Measurements from ENCODE around the gene HIGD2B.
"Not testable (repeated sequence)": the region's sequence is repeated elsewhere in the genome, so short reads cannot be mapped to it uniquely, and the experiment has no call there.

The HIGD2B gene

GRCh38 chr15:72685925-72686794 is at the start of gene HIGD2B, which contains the start of gene BBS4:
Gene HIGD2B, minus strand, starts transcription at chr15:72686182. Its CDS starts 9,808 bp downstream, at chr15:72676374.
Gene BBS4, plus strand, starts transcription at chr15:72686207. Its CDS starts 21 bp downstream, at chr15:72686228.
- H3K9me3 ChIP-seq (ENCODE audit: control insufficient read depth, insufficient read depth, low read length), result no peaks in the 10 kb centered on the region
- peak within 1 kb of the TSS; percentile 98 for H3K9ac ChIP-seq (ENCODE audit: low read depth, low read length)
- H3K4me1 ChIP-seq (ENCODE audit: insufficient read depth, low read length), result no peaks in the 10 kb centered on the region
- no peaks in the 10 kb centered on the region for H3K36me3 ChIP-seq (ENCODE audit: insufficient read depth, low read length)

- no peaks in the 10 kb centered on the region for H3K4me1 ChIP-seq (ENCODE audit: insufficient read depth, low read length)
- H3K9me3 ChIP-seq (ENCODE audit: control insufficient read depth, insufficient read depth, low read length), result no peaks in the 10 kb centered on the region
- no peak overlapping the region for H3K9ac ChIP-seq (ENCODE audit: low read depth, low read length)
- H3K36me3 ChIP-seq (ENCODE audit: insufficient read depth, low read length), result peaks cover 25% of the 10 kb centered on the region
Observed at GRCh38 chr15:72735111-72735510, 49.1 kb upstream of the HIGD2B start.

- Histone ChIP-seq H3K9ac (ENCODE audit: low read depth, low read length) (no peak overlapping the region), H3K9me3 (ENCODE audit: control insufficient read depth, insufficient read depth, low read length) (no peaks in the 10 kb centered on the region), H3K36me3 (ENCODE audit: insufficient read depth, low read length) (peaks cover 24% of the 10 kb centered on the region), H3K4me1 (ENCODE audit: insufficient read depth, low read length) (no peaks in the 10 kb centered on the region)
Observed at GRCh38 chr15:72733941-72734738, 48.2 kb upstream of the HIGD2B start.

- Histone ChIP-seq H3K4me1 (ENCODE audit: insufficient read depth, low read length) (no peaks in the 10 kb centered on the region), H3K9ac (ENCODE audit: low read depth, low read length) (no peak overlapping the region), H3K9me3 (ENCODE audit: control insufficient read depth, insufficient read depth, low read length) (no peaks in the 10 kb centered on the region), H3K36me3 (ENCODE audit: insufficient read depth, low read length) (peaks cover 14% of the 10 kb centered on the region)
Observed at GRCh38 chr15:72732516-72732915, 46.5 kb upstream of the HIGD2B start.

- Histone ChIP-seq H3K36me3 (ENCODE audit: insufficient read depth, low read length) (peaks cover 11% of the 10 kb centered on the region), H3K9me3 (ENCODE audit: control insufficient read depth, insufficient read depth, low read length) (no peaks in the 10 kb centered on the region), H3K9ac (ENCODE audit: low read depth, low read length) (no peak overlapping the region), H3K4me1 (ENCODE audit: insufficient read depth, low read length) (no peaks in the 10 kb centered on the region)
Observed at GRCh38 chr15:72732086-72732485, 46.1 kb upstream of the HIGD2B start.

GRCh38 chr15:72728821-72729220 is 42.8 kb upstream of the HIGD2B start:
- Histone ChIP-seq H3K9me3 (ENCODE audit: control insufficient read depth, insufficient read depth, low read length) (no peaks in the 10 kb centered on the region), H3K36me3 (ENCODE audit: insufficient read depth, low read length) (no peaks in the 10 kb centered on the region; the same call in 1 of the 2 replicates)

GRCh38 chr15:72728249-72728648 is 42.3 kb upstream of the HIGD2B start:
- not testable (repeated sequence) for H3K9ac ChIP-seq (ENCODE audit: low read depth, low read length); H3K4me1 ChIP-seq (ENCODE audit: insufficient read depth, low read length); H3K9me3 ChIP-seq (ENCODE audit: control insufficient read depth, insufficient read depth, low read length); H3K36me3 ChIP-seq (ENCODE audit: insufficient read depth, low read length)

More at GRCh38 chr15:72728821-72729220, 42.8 kb upstream of the HIGD2B start:
- H3K4me1 ChIP-seq (ENCODE audit: insufficient read depth, low read length), result no peaks in the 10 kb centered on the region
- H3K9ac ChIP-seq (ENCODE audit: low read depth, low read length), result no peak overlapping the region

GRCh38 chr15:72727154-72727553 is 41.2 kb upstream of the HIGD2B start:
- H3K36me3 ChIP-seq (ENCODE audit: insufficient read depth, low read length), result no peaks in the 10 kb centered on the region; the same call in 1 of the 2 replicates
- H3K9me3 ChIP-seq (ENCODE audit: control insufficient read depth, insufficient read depth, low read length), result no peaks in the 10 kb centered on the region
- no peak overlapping the region for H3K9ac ChIP-seq (ENCODE audit: low read depth, low read length)
- H3K4me1 ChIP-seq (ENCODE audit: insufficient read depth, low read length), result no peaks in the 10 kb centered on the region

GRCh38 chr15:72725851-72726250 is 39.9 kb upstream of the HIGD2B start:
- not testable (repeated sequence) for H3K9ac ChIP-seq (ENCODE audit: low read depth, low read length); H3K9me3 ChIP-seq (ENCODE audit: control insufficient read depth, insufficient read depth, low read length); H3K36me3 ChIP-seq (ENCODE audit: insufficient read depth, low read length); H3K4me1 ChIP-seq (ENCODE audit: insufficient read depth, low read length)

- no peaks in the 10 kb centered on the region for H3K4me1 ChIP-seq (ENCODE audit: insufficient read depth, low read length)
- H3K9me3 ChIP-seq (ENCODE audit: control insufficient read depth, insufficient read depth, low read length), result no peaks in the 10 kb centered on the region
- H3K9ac ChIP-seq (ENCODE audit: low read depth, low read length), result no peak overlapping the region
- no peaks in the 10 kb centered on the region; the same call in 1 of the 2 replicates for H3K36me3 ChIP-seq (ENCODE audit: insufficient read depth, low read length)
Observed at GRCh38 chr15:72725446-72725845, 39.5 kb upstream of the HIGD2B start.

GRCh38 chr15:72724028-72724427 is 38.0 kb upstream of the HIGD2B start:
- Histone ChIP-seq H3K9ac (ENCODE audit: low read depth, low read length) (no peak overlapping the region), H3K9me3 (ENCODE audit: control insufficient read depth, insufficient read depth, low read length) (no peaks in the 10 kb centered on the region), H3K4me1 (ENCODE audit: insufficient read depth, low read length) (no peaks in the 10 kb centered on the region), H3K36me3 (ENCODE audit: insufficient read depth, low read length) (no peaks in the 10 kb centered on the region; the same call in 1 of the 2 replicates)

GRCh38 chr15:72722071-72722696 is 36.2 kb upstream of the HIGD2B start:
- Histone ChIP-seq H3K36me3 (ENCODE audit: insufficient read depth, low read length) (no peaks in the 10 kb centered on the region; the same call in 1 of the 2 replicates), H3K9me3 (ENCODE audit: control insufficient read depth, insufficient read depth, low read length) (no peaks in the 10 kb centered on the region), H3K9ac (ENCODE audit: low read depth, low read length) (no peak overlapping the region), H3K4me1 (ENCODE audit: insufficient read depth, low read length) (no peaks in the 10 kb centered on the region)

GRCh38 chr15:72708551-72709303 is 22.7 kb upstream of the HIGD2B start:
- H3K9me3 ChIP-seq (ENCODE audit: control insufficient read depth, insufficient read depth, low read length); H3K4me1 ChIP-seq (ENCODE audit: insufficient read depth, low read length); H3K9ac ChIP-seq (ENCODE audit: low read depth, low read length); H3K36me3 ChIP-seq (ENCODE audit: insufficient read depth, low read length): not testable (repeated sequence)

- no peak overlapping the region for H3K9ac ChIP-seq (ENCODE audit: low read depth, low read length)
- no peaks in the 10 kb centered on the region for H3K9me3 ChIP-seq (ENCODE audit: control insufficient read depth, insufficient read depth, low read length)
- no peaks in the 10 kb centered on the region for H3K36me3 ChIP-seq (ENCODE audit: insufficient read depth, low read length)
- H3K4me1 ChIP-seq (ENCODE audit: insufficient read depth, low read length), result no peaks in the 10 kb centered on the region
Observed at GRCh38 chr15:72706266-72706665, 20.3 kb upstream of the HIGD2B start.

All from ES-I3 (cell line).